ENCODE measurements around the gene SLC38A8.

- TF ChIP-seq CTCF (IDR thresholded peaks at IDR 0.05) = no peak
- no peak for TF ChIP-seq POLR2A (IDR thresholded peaks at IDR 0.05)
- no peak for TF ChIP-seq POLR2AphosphoS5 (IDR thresholded peaks at IDR 0.05)
- TF ChIP-seq EP300 (IDR thresholded peaks at IDR 0.05) = no peak
These were observed 28.6 kb downstream of the SLC38A8 start for GRCh38 chr16:84013787-84014569.
